Endothelial cell of umbilical vein (primary cell): Measurements from ENCODE around the gene CIB4. TPM values are rescaled to one million over a fixed set of nuclear protein-coding genes. Genes with fewer than 3 reads are reported as not detected.

ENCODE experiments used
- BruUV-seq: library from RNA; stranded (reverse); fragments of 400-500 nt; replicated peaks from 2 replicates; lab custom pipeline; 2021; lab: Mats Ljungman, UMichigan
- CTCF ChIA-PET: fragments of 300-600, 350-600 bp; sonication (Branson Sonifier 250); formaldehyde crosslinking; loops from one replicate; lab custom pipeline; 2021; ENCODE audit warnings: antibody characterized with exemption, inconsistent platforms; lab: Charles Lee
- POLR2A ChIA-PET: fragments of 300-600, 350-600 bp; sonication (Branson Sonifier 250); formaldehyde crosslinking; loops from one replicate; lab custom pipeline; 2021; ENCODE audit warnings: antibody characterized with exemption, inconsistent platforms; lab: Charles Lee
- DNase-seq: peaks from one replicate; pipeline ENCODE4 v3.0.0-alpha.2; 2011; ENCODE audit warnings: low read depth, low spot score
- FAIRE-seq: peaks from 2 replicates; lab custom pipeline; 2011; peaks lifted over from hg19 to GRCh38; lab: Jason Lieb, UNC
- H2AFZ ChIP-seq: 2 replicates; pipeline ENCODE4 v1.6.0; 2012; ENCODE audit warnings: low read depth, low read length, control low read depth, inconsistent platforms
- H3K27ac ChIP-seq: 2 replicates; pipeline ENCODE4 v1.5.1; 2011; ENCODE audit warnings: low read depth, mild to moderate bottlenecking, control low read depth, low read length, moderate library complexity; ENCODE audit not compliant: insufficient read depth
- H3K27me3 ChIP-seq, 2 experiments: 2 replicates each; pipeline versions ENCODE4 v1.6.0 to v1.6.1; 2011; ENCODE audit warnings: low read length in 2 of 2, mixed read lengths in 1 of 2; ENCODE audit not compliant: control insufficient read depth in 2 of 2, insufficient read depth in 2 of 2
- H3K36me3 ChIP-seq, 2 experiments: 2 replicates in 1 of 2; 3 replicates in 1 of 2; pipeline ENCODE4 v1.5.1; 2011; ENCODE audit warnings: low read length in 2 of 2, mild to moderate bottlenecking in 1 of 2, moderate library complexity in 1 of 2; ENCODE audit not compliant: control insufficient read depth in 2 of 2, insufficient read depth in 2 of 2; ENCODE audit errors: extremely low read depth in 1 of 2
- H3K4me1 ChIP-seq: 3 replicates; pipeline ENCODE4 v1.5.1; 2011; ENCODE audit warnings: mild to moderate bottlenecking, low read length; ENCODE audit not compliant: control insufficient read depth, insufficient read depth; ENCODE audit errors: extremely low read depth
- H3K4me2 ChIP-seq: 2 replicates; pipeline ENCODE4 v1.6.1; 2011; ENCODE audit warnings: low read length, control low read depth, mixed read lengths; ENCODE audit not compliant: insufficient read depth
- H3K4me3 ChIP-seq, 3 experiments: fragments of 200-600 bp in 1 of 3; sonication (generic), shearing (Covaris generic) in 1 of 3; replicated peaks in 1 of 3; 2 replicates each; pipeline ENCODE4 v1.5.1; 2011 to 2016; ENCODE audit warnings: control low read depth in 3 of 3, low read length in 3 of 3, mild to moderate bottlenecking in 2 of 3, inconsistent platforms in 1 of 3, low read depth in 1 of 3, moderate library complexity in 1 of 3; ENCODE audit not compliant: insufficient read depth in 1 of 3
- H3K79me2 ChIP-seq: 2 replicates; pipeline ENCODE4 v1.6.0; 2012; ENCODE audit warnings: low read length, inconsistent platforms; ENCODE audit not compliant: control insufficient read depth, insufficient read depth
- H3K9ac ChIP-seq: replicated peaks from 2 replicates; pipeline ENCODE3; 2011; ENCODE audit warnings: low read length, control low read depth; ENCODE audit not compliant: insufficient read depth; ENCODE audit errors: extremely low read depth
- H3K9me1 ChIP-seq: replicated peaks from 3 replicates; pipeline ENCODE4 v1.6.0; 2011; ENCODE audit warnings: mild to moderate bottlenecking, low read length; ENCODE audit not compliant: control insufficient read depth, insufficient read depth; ENCODE audit errors: extremely low read depth
- H3K9me3 ChIP-seq: replicated peaks from 2 replicates; pipeline ENCODE4 v1.5.1; 2012; ENCODE audit warnings: low read length, inconsistent platforms; ENCODE audit not compliant: control insufficient read depth, insufficient read depth
- H4K20me1 ChIP-seq: replicated peaks from 2 replicates; pipeline ENCODE3; 2011; ENCODE audit warnings: mild to moderate bottlenecking, low read length; ENCODE audit not compliant: control insufficient read depth, insufficient read depth; ENCODE audit errors: extremely low read depth
- EZH2 ChIP-seq: IDR thresholded peaks from 2 replicates; pipeline ENCODE4 v1.6.1; 2012; ENCODE audit warnings: borderline replicate concordance, low read depth, mild to moderate bottlenecking, moderate library complexity, low read length, inconsistent platforms; ENCODE audit not compliant: severe bottlenecking
- FOS ChIP-seq: IDR thresholded peaks from 2 replicates; pipeline ENCODE4 v1.6.1; 2011; ENCODE audit warnings: mild to moderate bottlenecking, low read length, moderate library complexity, borderline replicate concordance; ENCODE audit not compliant: insufficient read depth
- GATA2 ChIP-seq: IDR thresholded peaks from 2 replicates; pipeline ENCODE4 v1.7.0; 2011; ENCODE audit warnings: low read depth, mild to moderate bottlenecking, moderate library complexity, mixed read lengths, low read length; ENCODE audit not compliant: insufficient read length, insufficient read depth
- JUN ChIP-seq: IDR thresholded peaks from 2 replicates; pipeline ENCODE4 v1.6.1; 2011; ENCODE audit warnings: borderline replicate concordance, low read depth; ENCODE audit not compliant: insufficient read length, insufficient read depth
- MYC ChIP-seq: IDR thresholded peaks from one replicate; pipeline ENCODE4 v1.6.1; 2011; ENCODE audit warnings: mild to moderate bottlenecking, low read depth, low read length
- POLR2A ChIP-seq: IDR thresholded peaks from 2 replicates; pipeline ENCODE4 v1.6.1; 2012; ENCODE audit warnings: low read depth, mild to moderate bottlenecking, control low read depth, low read length
- POLR2AphosphoS5 ChIP-seq: IDR thresholded peaks from 2 replicates; pipeline ENCODE4 v1.6.1; 2012; ENCODE audit warnings: low read depth, mild to moderate bottlenecking, control low read depth, low read length, moderate library complexity; ENCODE audit not compliant: insufficient read depth
- dilution Hi-C: fragments of 300-500 bp; cut with MboI; formaldehyde crosslinking; loops from one replicate; pipeline ENCODE4 v1.15.0; 2019; ENCODE audit warnings: low sequenced_read_pairs; ENCODE audit not compliant: extremely low pct_ligation_motif_present
- intact Hi-C: fragments of 100-400 bp; cut with micrococcal nuclease; formaldehyde crosslinking; loops from one replicate; pipeline ENCODE4 v1.10.0; 2022
- polyA plus RNA-seq, 4 experiments: library from polyadenylated mRNA; depleted of rRNA in 3 of 4; stranded (reverse) in 3 of 4; unstranded in 1 of 4; fragments of >200 nt; gene quantifications; 2 replicates each; pipeline versions ENCODE4 v1.2.1 to v1.2.3, GENCODE V29; 2011 to 2012; ENCODE audit warnings: missing spikeins in 1 of 4
- total RNA-seq: library from RNA; stranded (reverse); gene quantifications from 2 replicates; pipeline ENCODE4 v1.2.3, GENCODE V29; 2021
- TF ChIP-seq, protein P1 (sequence below), 2 donors: IDR thresholded peaks; 1 replicate in 1 of 2; 2 replicates in 1 of 2; pipeline ENCODE4 v1.5.1; 2011; ENCODE audit warnings: low read length in 2 of 2, mild to moderate bottlenecking in 2 of 2, moderate library complexity in 2 of 2, control low read depth in 1 of 2, inconsistent platforms in 1 of 2, low read depth in 1 of 2; ENCODE audit not compliant: insufficient read depth in 1 of 2; ENCODE audit errors: extremely low read depth in 1 of 2
- TF ChIP-seq, protein P2 (sequence below): IDR thresholded peaks from 2 replicates; pipeline ENCODE4 v1.6.1; 2011; ENCODE audit not compliant: insufficient read depth, insufficient read length

CIB4 gene
- total and polyA plus RNA-seq, 2 donors (not counting 3 experiments of a cell fraction or from before 2014, with no cell fraction given) = not detected

DNA sequence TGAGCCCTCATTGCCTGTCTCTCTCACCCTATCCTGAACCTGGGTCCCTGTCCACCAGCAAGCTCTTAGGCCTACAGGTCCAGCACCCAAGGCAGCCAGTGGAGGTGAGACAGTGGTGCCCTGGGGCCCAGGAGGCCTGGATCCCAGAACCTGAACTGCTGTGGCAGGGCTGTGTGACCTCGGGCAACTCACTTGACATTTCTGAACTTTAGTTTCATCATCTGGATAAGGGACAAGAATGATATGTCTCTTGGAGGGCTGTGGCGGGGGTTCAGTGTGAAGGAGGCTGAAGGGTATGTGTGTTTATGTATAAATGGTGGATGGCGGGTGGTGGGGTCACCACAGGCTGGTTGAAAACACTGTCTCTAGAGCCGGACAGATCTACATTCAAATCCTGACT is 10.9 kb downstream of the CIB4 start:
- intact Hi-C loops (no loop called here), dilution Hi-C loops (no loop called here)
- H3K9me1 ChIP-seq = no peaks in the 10 kb centered on the region
- POLR2A ChIA-PET = no interaction called here
- no peak overlapping the region for H3K4me3 ChIP-seq
- CTCF ChIA-PET = no interaction called here
- no peaks in the 10 kb centered on the region for H3K79me2 ChIP-seq
- H4K20me1 ChIP-seq = no peaks in the 10 kb centered on the region
- peaks cover 0 to 1% of the 10 kb centered on the region in 2 experiments for H3K27me3 ChIP-seq
- no peaks in the 10 kb centered on the region for H3K36me3 ChIP-seq
- no peak overlapping the region for H2AFZ ChIP-seq
- H3K9ac ChIP-seq = no peak overlapping the region
- no peaks in the 10 kb centered on the region for H3K4me1 ChIP-seq
- no peaks in the 10 kb centered on the region for H3K9me3 ChIP-seq
- TF ChIP-seq GATA2 (no peak), MYC (no peak), EZH2 (no peak), POLR2A (no peak)
- TF ChIP-seq, protein P1, sequence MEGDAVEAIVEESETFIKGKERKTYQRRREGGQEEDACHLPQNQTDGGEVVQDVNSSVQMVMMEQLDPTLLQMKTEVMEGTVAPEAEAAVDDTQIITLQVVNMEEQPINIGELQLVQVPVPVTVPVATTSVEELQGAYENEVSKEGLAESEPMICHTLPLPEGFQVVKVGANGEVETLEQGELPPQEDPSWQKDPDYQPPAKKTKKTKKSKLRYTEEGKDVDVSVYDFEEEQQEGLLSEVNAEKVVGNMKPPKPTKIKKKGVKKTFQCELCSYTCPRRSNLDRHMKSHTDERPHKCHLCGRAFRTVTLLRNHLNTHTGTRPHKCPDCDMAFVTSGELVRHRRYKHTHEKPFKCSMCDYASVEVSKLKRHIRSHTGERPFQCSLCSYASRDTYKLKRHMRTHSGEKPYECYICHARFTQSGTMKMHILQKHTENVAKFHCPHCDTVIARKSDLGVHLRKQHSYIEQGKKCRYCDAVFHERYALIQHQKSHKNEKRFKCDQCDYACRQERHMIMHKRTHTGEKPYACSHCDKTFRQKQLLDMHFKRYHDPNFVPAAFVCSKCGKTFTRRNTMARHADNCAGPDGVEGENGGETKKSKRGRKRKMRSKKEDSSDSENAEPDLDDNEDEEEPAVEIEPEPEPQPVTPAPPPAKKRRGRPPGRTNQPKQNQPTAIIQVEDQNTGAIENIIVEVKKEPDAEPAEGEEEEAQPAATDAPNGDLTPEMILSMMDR (IDR thresholded peaks at IDR 0.05; ENCODE audit: extremely low read depth in 1 of 2, insufficient read depth in 1 of 2, low read depth in 1 of 2, low read length in 2 of 2) = no peak
- DNase-seq = no peak
- no peak overlapping the region for H3K27ac ChIP-seq
- FAIRE-seq = no peak
- no peak overlapping the region for H3K4me2 ChIP-seq
- BruUV-seq = no TSS peak

- BruUV-seq = no TSS peak
- Histone ChIP-seq H3K79me2 (no peaks in the 10 kb centered on the region), H3K9ac (no peak overlapping the region), H3K27ac (no peak overlapping the region), H4K20me1 (no peaks in the 10 kb centered on the region), H3K4me3 (no peak overlapping the region), H3K4me1 (no peaks in the 10 kb centered on the region), H3K9me3 (no peaks in the 10 kb centered on the region), H2AFZ (no peak overlapping the region), H3K9me1 (no peaks in the 10 kb centered on the region), H3K4me2 (no peak overlapping the region), H3K36me3 (no peaks in the 10 kb centered on the region), H3K27me3 (no peaks in the 10 kb centered on the region)
- TF ChIP-seq POLR2AphosphoS5 (no peak), POLR2A (no peak), MYC (no peak), GATA2 (no peak), EZH2 (no peak), JUN (no peak), FOS (no peak)
- TF ChIP-seq, protein P1 (IDR thresholded peaks at IDR 0.05; ENCODE audit: extremely low read depth in 1 of 2, insufficient read depth in 1 of 2, low read depth in 1 of 2, low read length in 2 of 2) = no peak
- TF ChIP-seq, protein P2, sequence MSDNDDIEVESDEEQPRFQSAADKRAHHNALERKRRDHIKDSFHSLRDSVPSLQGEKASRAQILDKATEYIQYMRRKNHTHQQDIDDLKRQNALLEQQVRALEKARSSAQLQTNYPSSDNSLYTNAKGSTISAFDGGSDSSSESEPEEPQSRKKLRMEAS = no peak
- ChIA-PET POLR2A (no interaction called here), CTCF (no interaction called here)
- DNase-seq = no peak
- intact Hi-C loops (no loop called here), dilution Hi-C loops (no loop called here)
- FAIRE-seq = no peak
These were observed 11.4 kb downstream of the CIB4 start for GRCh38 chr2:26629751-26630150.
